Heart left ventricle (tissue), 16 donors: ENCODE data around the gene BHLHE40. TPM values are rescaled to one million over a fixed set of nuclear protein-coding genes. Genes with fewer than 3 reads are reported as not detected.

Source experiments
- ATAC-seq, 4 donors: fragments of 200-7000 bp; cut with Tn5 transposase; one replicate each; pipeline ENCODE4 v1.9.1; 2020 to 2022; ENCODE audit warnings: moderate library complexity in 4 of 4, mild to moderate bottlenecking in 3 of 4, moderate number of reproducible peaks in 1 of 4
- DNase-seq, 5 donors: peaks; one replicate each; pipeline ENCODE4 v3.0.0-alpha.2; 2020
- H3K27ac ChIP-seq, 12 donors: fragments of 200-600 bp; sonication (generic) in 4 of 12; one replicate each; pipeline versions ENCODE4 v1.5.0 to v1.8.0; 2016 to 2022; ENCODE audit warnings: mild to moderate bottlenecking in 2 of 12
- H3K27me3 ChIP-seq, 9 donors: fragments of 200-600 bp; sonication (generic) in 2 of 9; one replicate each; pipeline versions ENCODE4 v1.5.1 to v1.8.0; 2016 to 2022; ENCODE audit warnings: mild to moderate bottlenecking in 3 of 9
- H3K36me3 ChIP-seq, 9 donors: fragments of 200-600 bp; sonication (generic) in 2 of 9; one replicate each; pipeline versions ENCODE4 v1.5.0 to v1.8.0; 2018 to 2022; ENCODE audit warnings: mild to moderate bottlenecking in 2 of 9
- H3K4me1 ChIP-seq, 12 donors: fragments of 200-600 bp; sonication (generic) in 4 of 12; one replicate each; pipeline versions ENCODE4 v1.5.0 to v1.8.0; 2016 to 2022; ENCODE audit warnings: mild to moderate bottlenecking in 3 of 12
- H3K4me3 ChIP-seq, 12 donors: fragments of 200-600 bp; sonication (generic) in 4 of 12; one replicate each; pipeline versions ENCODE4 v1.5.0 to v1.8.0; 2017 to 2022; ENCODE audit warnings: mild to moderate bottlenecking in 9 of 12, moderate library complexity in 4 of 12
- H3K9me3 ChIP-seq, 12 donors: fragments of 200-600 bp; sonication (generic) in 4 of 12; one replicate each; pipeline versions ENCODE4 v1.5.0 to v1.8.0; 2016 to 2022; ENCODE audit warnings: mild to moderate bottlenecking in 1 of 12
- CTCF ChIP-seq, 12 donors: fragments of 200-600 bp; sonication (generic) in 4 of 12; IDR thresholded peaks; one replicate each; pipeline versions ENCODE4 v1.5.0 to v1.8.0; 2018 to 2022; ENCODE audit warnings: antibody characterized with exemption in 12 of 12, mild to moderate bottlenecking in 5 of 12
- POLR2A ChIP-seq, 2 donors: fragments of 450-650 bp; IDR thresholded peaks; one replicate each; pipeline ENCODE4 v1.6.1; 2017; ENCODE audit warnings: antibody characterized with exemption in 2 of 2, mild to moderate bottlenecking in 2 of 2, moderate library complexity in 2 of 2
- WGBS, 4 donors: extraction: QIAGEN DNeasy Blood & Tissue Kit in 2 of 4; methylation state at CpG; one replicate each; pipeline versions ENCODE4 v1.1.5 to v1.1.7; 2013 to 2018; 5-methylcytosine and 5-hydroxymethylcytosine counted together
- intact Hi-C, 10 donors: fragments of 100-400 bp; cut with DNase I; formaldehyde crosslinking; loops; one replicate each; pipeline versions ENCODE4 v1.11.1 to v1.14.2; 2022
- polyA plus RNA-seq, 2 donors: library from polyadenylated mRNA; stranded (reverse); fragments of 200-250 nt; gene quantifications; one replicate each; pipeline ENCODE4 v1.2.3, GENCODE V29; 2013
- total RNA-seq, 9 donors: library from RNA; depleted of rRNA in 2 of 9; stranded (reverse); fragments of >200 nt in 2 of 9; fragmentation: NEBNext Ultra II Directional in 3 of 9; extraction: Animal tissue kit (Norgen Biotek cat#: 25700) in 3 of 9; gene quantifications; one replicate each; pipeline versions ENCODE4 v1.1.0 to v1.2.4, GENCODE V29; 2016 to 2023
- donor health status: ischemic (EF 13 %, LVEDD 7.1; RV severe dilation, severe dysfunction).
- donor health status: healthy with polysubstance abuse.
- donor health status: DM: no; HTN: yes; CAD: no.
- donor health status: DM: no; HTN: no; CAD: no.
- donor health status: ischemic (EF 25% LVEDD 6.9; RV normal size, moderate dysfunction).
- donor health status: ischemic (EF 25% LVEDD 5.7; RV mildly dilated, moderate dysfunction).
- donor health status: healthy.
- donor health status: DM: yes; HTN: yes; CAD: no.
- donor health status: ischemic (EF 35%, LVEDD 5.7; RV mildly dilated, moderate dysfunction).
- donor health status: nonischemic (EF 11% LVEDD 7.7; RV severe dilation, severe dysfunction).
- donor health status: DM: yes; HTN: yes; CAD: no.
- donor health status: PGD.
- donor health status: ischemic (EF 29% LVEDD 5.4; RV normal size, mild dysfunction).
- donor health status: nonischemic (EF 23%, LVEDD 6.1; RV moderate dilation, normal function).

BHLHE40 gene
- total and polyA plus RNA-seq, 11 donors = 8.5 to 109 (median 33.8) TPM

- no peak for ATAC-seq
- Histone ChIP-seq H3K9me3 (no peaks in the 10 kb centered on the region), H3K4me3 (no peak overlapping the region), H3K27ac (no peak overlapping the region), H3K36me3 (no peaks in the 10 kb centered on the region), H3K4me1 (no peaks in the 10 kb centered on the region), H3K27me3 (no peaks in the 10 kb centered on the region)
- 90 to 92% (median 91%) methylated on average over 6 of the region's 6 CpGs for WGBS, 4 donors
- intact Hi-C loops = loop anchor here in 1 of 10 donors (5.0 kb wide), 1 partner anchor 60 kb away; no protein-coding TSS in a partner anchor
- TF ChIP-seq POLR2A (IDR thresholded peaks at IDR 0.05) (no peak), CTCF (IDR thresholded peaks at IDR 0.05) (no peak)
- no peak for DNase-seq
Measured at GRCh38 chr3:4936982-4937614, 42.1 kb upstream of the BHLHE40 start.

GRCh38 chr3:4938281-4938982 is 40.8 kb upstream of the BHLHE40 start:
- Histone ChIP-seq H3K27me3 (no peaks in the 10 kb centered on the region), H3K27ac (no peak overlapping the region), H3K4me1 (no peaks in the 10 kb centered on the region), H3K36me3 (no peaks in the 10 kb centered on the region), H3K4me3 (no peak overlapping the region), H3K9me3 (no peaks in the 10 kb centered on the region)
- WGBS, 4 donors = 79 to 100% (median 89%) methylated on average over 3 of the region's 3 CpGs
- ATAC-seq = no peak
- no peak for DNase-seq
- TF ChIP-seq POLR2A (IDR thresholded peaks at IDR 0.05) (no peak), CTCF (IDR thresholded peaks at IDR 0.05) (no peak)
- intact Hi-C loops = loop anchor here in 1 of 10 donors (5.0 kb wide), 1 partner anchor 61 kb away; no protein-coding TSS in a partner anchor

DNA sequence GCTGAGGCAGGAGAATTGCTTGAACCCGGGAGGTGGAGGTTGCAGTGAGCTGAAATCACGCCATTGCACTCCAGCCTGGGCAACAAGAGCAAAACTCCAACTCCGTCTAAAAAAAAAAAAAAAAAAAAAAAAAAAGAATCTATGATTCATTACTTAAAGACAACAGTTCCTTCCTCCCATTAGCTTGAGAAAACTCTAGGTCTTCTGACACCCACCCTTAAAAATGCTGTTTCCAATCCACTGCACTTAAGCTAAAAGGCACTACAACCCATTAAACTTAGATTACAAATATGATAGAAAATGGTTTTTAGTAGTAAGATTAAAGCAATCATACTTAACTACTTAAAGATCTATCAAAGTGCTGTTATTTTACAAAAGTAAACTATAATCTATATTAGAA is 40.0 kb upstream of the BHLHE40 start:
- TF ChIP-seq POLR2A (IDR thresholded peaks at IDR 0.05) = no peak

DNA sequence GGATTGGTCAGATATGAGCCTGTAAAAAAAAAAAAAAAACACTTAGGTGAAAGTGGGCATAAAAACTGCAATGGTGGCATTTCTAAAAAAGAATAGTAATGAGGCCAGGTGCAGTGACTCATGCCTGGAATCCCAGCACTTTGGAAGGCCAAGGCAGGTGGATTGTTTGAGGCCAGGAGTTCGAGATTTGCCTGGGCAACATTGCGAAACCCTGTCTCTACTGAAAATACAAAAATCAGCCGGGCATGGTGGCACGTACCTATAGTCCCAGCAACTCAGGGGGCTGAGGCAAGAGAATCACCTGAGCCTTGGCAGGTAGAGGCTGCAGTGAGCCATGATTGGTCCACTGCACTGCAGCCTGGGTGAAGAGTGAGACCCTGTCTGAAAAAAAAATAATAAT is 38.3 kb upstream of the BHLHE40 start:
- H3K36me3 ChIP-seq = no peaks in the 10 kb centered on the region
- intact Hi-C loops = no loop called here
- TF ChIP-seq CTCF (IDR thresholded peaks at IDR 0.05) (no peak), POLR2A (IDR thresholded peaks at IDR 0.05) (no peak)
- DNase-seq = no peak
- H3K4me1 ChIP-seq = no peaks in the 10 kb centered on the region
- ATAC-seq = no peak
- H3K27me3 ChIP-seq = no peaks in the 10 kb centered on the region
- H3K27ac ChIP-seq = no peak overlapping the region
- no peaks in the 10 kb centered on the region for H3K9me3 ChIP-seq
- H3K4me3 ChIP-seq = no peak overlapping the region
- 95 to 97% (median 97%) methylated on average over 4 of the region's 4 CpGs for WGBS, 4 donors

More for the DNA sequence above, 40.0 kb upstream of the BHLHE40 start:
- H3K27ac ChIP-seq = no peak overlapping the region
- ATAC-seq = no peak
- H3K9me3 ChIP-seq = no peaks in the 10 kb centered on the region
- no peaks in the 10 kb centered on the region for H3K36me3 ChIP-seq
- H3K4me1 ChIP-seq = no peaks in the 10 kb centered on the region
- DNase-seq = no peak
- H3K27me3 ChIP-seq = no peaks in the 10 kb centered on the region
- intact Hi-C loops = loop anchor here in 1 of 10 donors (5.0 kb wide), 1 partner anchor 62 kb away; no protein-coding TSS in a partner anchor
- H3K4me3 ChIP-seq = no peak overlapping the region
- 85 to 91% (median 89%) methylated on average over 3 of the region's 3 CpGs for WGBS, 4 donors
